Spleen (tissue), 11 donors: ENCODE results near the gene PLOD2. TPM values are rescaled to one million over a fixed set of nuclear protein-coding genes. Genes with fewer than 3 reads are reported as not detected.

ENCODE experiments used
- DNase-seq: peaks from one replicate; pipeline ENCODE4 v3.0.0-alpha.2; 2020
- H3K27ac ChIP-seq, 8 donors: fragments of 200-600 bp; sonication (generic) in 7 of 8; 1 replicate in 4 of 8; 2 replicates in 4 of 8; pipeline versions ENCODE4 v1.5.0 to v1.8.0; 2016 to 2021; ENCODE audit warnings: inconsistent platforms in 4 of 8, mild to moderate bottlenecking in 4 of 8, moderate library complexity in 1 of 8
- H3K27me3 ChIP-seq, 7 donors: fragments of 200-600 bp; sonication (generic) in 6 of 7; replicated peaks in 1 of 7; 1 replicate in 4 of 7; 2 replicates in 3 of 7; pipeline versions ENCODE4 v1.5.0 to v1.8.0; 2016 to 2021; ENCODE audit warnings: inconsistent platforms in 3 of 7, mild to moderate bottlenecking in 1 of 7
- H3K36me3 ChIP-seq, 6 donors: fragments of 200-600 bp; sonication (generic) in 5 of 6; 1 replicate in 4 of 6; 2 replicates in 2 of 6; pipeline versions ENCODE4 v1.5.0 to v1.8.0; 2016 to 2021; ENCODE audit warnings: inconsistent platforms in 2 of 6
- H3K4me1 ChIP-seq, 6 donors: fragments of 200-600 bp; sonication (generic) in 5 of 6; 1 replicate in 3 of 6; 2 replicates in 3 of 6; pipeline versions ENCODE4 v1.5.0 to v1.8.0; 2016 to 2021; ENCODE audit warnings: inconsistent platforms in 3 of 6
- H3K4me3 ChIP-seq, 8 donors: fragments of 200-600 bp; sonication (generic) in 7 of 8; 1 replicate in 4 of 8; 2 replicates in 4 of 8; pipeline versions ENCODE4 v1.5.0 to v1.8.0; 2016 to 2021; ENCODE audit warnings: inconsistent platforms in 4 of 8, mild to moderate bottlenecking in 4 of 8, moderate library complexity in 2 of 8
- H3K9me3 ChIP-seq, 8 donors: fragments of 200-600 bp; sonication (generic) in 7 of 8; 1 replicate in 4 of 8; 2 replicates in 4 of 8; pipeline versions ENCODE4 v1.5.0 to v1.8.0; 2016 to 2021; ENCODE audit warnings: inconsistent platforms in 4 of 8
- CTCF ChIP-seq, 11 experiments: fragments of 200-600 bp in 7 of 11; fragments of 450-650 bp in 4 of 11; sonication (generic) in 4 of 11; IDR thresholded peaks in 8 of 11; conservative IDR thresholded peaks in 3 of 11; 1 replicate in 7 of 11; 2 replicates in 4 of 11; pipeline versions ENCODE4 v1.4.0 to v1.8.0; 2016 to 2021; ENCODE audit warnings: antibody characterized with exemption in 11 of 11, inconsistent platforms in 4 of 11, mild to moderate bottlenecking in 1 of 11
- POLR2A ChIP-seq, 3 donors: fragments of 450-650 bp; IDR thresholded peaks; one replicate each; pipeline ENCODE4 v1.5.1; 2017; ENCODE audit warnings: antibody characterized with exemption in 3 of 3, mild to moderate bottlenecking in 1 of 3
- POLR2AphosphoS5 ChIP-seq, 3 donors: sonication (generic); formaldehyde crosslinking; IDR thresholded peaks; one replicate each; pipeline ENCODE4 v1.5.1; 2017; ENCODE audit warnings: antibody characterized with exemption in 3 of 3
- WGBS, 5 donors: extraction: QIAGEN DNeasy Blood & Tissue Kit in 3 of 5; methylation state at CpG; one replicate each; pipeline versions ENCODE4 v1.1.5 to v1.1.7; 2013 to 2018; 5-methylcytosine and 5-hydroxymethylcytosine counted together
- intact Hi-C: fragments of 100-400 bp; cut with DNase I; formaldehyde crosslinking; loops from one replicate; pipeline ENCODE4 v1.15.0; 2023; ENCODE audit warnings: low total_unique reads
- polyA plus RNA-seq, 3 donors: library from polyadenylated mRNA; stranded (reverse); fragments of 200-250 nt; gene quantifications; one replicate each; pipeline ENCODE4 v1.2.1, GENCODE V29; 2013
- total RNA-seq, 7 donors: library from RNA; depleted of rRNA in 3 of 7; stranded (reverse); fragments of >200 nt in 3 of 7; fragmentation: NEBNext Ultra II Directional in 4 of 7; extraction: Animal tissue kit (Norgen Biotek cat#: 25700) in 4 of 7; gene quantifications; one replicate each; pipeline versions ENCODE4 v1.1.0 to v1.2.1, GENCODE V29; 2016 to 2021
- donor health status: healthy with polysubstance abuse.
- donor health status: DM: no; HTN: no; CAD: no; lungs with moderate emphysema.
- donor health status: DM: no; HTN: no; CAD: no.
- donor health status: Bipolar disorder and iron deficiency.
- donor health status: healthy.
- donor health status: DM: no; HTN: no; CAD: no.
- donor health status: DM: yes; HTN: yes; CAD: no.

PLOD2 gene
- total and polyA plus RNA-seq, 10 donors = 3.5 to 35.8 (median 11.2) TPM

- intact Hi-C loops = no loop called here
- Histone ChIP-seq H3K4me1 (no peaks in the 10 kb centered on the region), H3K36me3 (no peaks in the 10 kb centered on the region), H3K27me3 (no peaks in the 10 kb centered on the region), H3K4me3 (no peak overlapping the region), H3K9me3 (no peaks in the 10 kb centered on the region), H3K27ac (no peak overlapping the region)
- 82 to 92% (median 88%) methylated on average over 3 of the region's 3 CpGs for WGBS, 5 donors
- TF ChIP-seq POLR2A (IDR thresholded peaks at IDR 0.05) (no peak), CTCF (IDR thresholded peaks at IDR 0.05 in 8 of 11, conservative IDR thresholded peaks at IDR 0.05 in 3 of 11) (no peak), POLR2AphosphoS5 (IDR thresholded peaks at IDR 0.05) (no peak)
- no peak for DNase-seq
Observed at GRCh38 chr3:146102885-146103284, 58.1 kb downstream of the PLOD2 start.

- H3K4me1 ChIP-seq = no peaks in the 10 kb centered on the region
- TF ChIP-seq POLR2A (IDR thresholded peaks at IDR 0.05) (no peak), CTCF (IDR thresholded peaks at IDR 0.05 in 8 of 11, conservative IDR thresholded peaks at IDR 0.05 in 3 of 11) (no peak), POLR2AphosphoS5 (IDR thresholded peaks at IDR 0.05) (no peak)
- H3K9me3 ChIP-seq = no peaks in the 10 kb centered on the region
- intact Hi-C loops = no loop called here
- no peaks in the 10 kb centered on the region for H3K36me3 ChIP-seq
- 84 to 95% (median 89%) methylated on average over 2 of the region's 2 CpGs for WGBS, 5 donors
- no peak overlapping the region for H3K27ac ChIP-seq
- no peaks in the 10 kb centered on the region for H3K27me3 ChIP-seq
- DNase-seq = no peak
- no peak overlapping the region for H3K4me3 ChIP-seq
Observed at GRCh38 chr3:146101538-146101937, 59.4 kb downstream of the PLOD2 start.

GRCh38 chr3:146100825-146101444, 60.0 kb downstream of the PLOD2 start:
- Histone ChIP-seq H3K27ac (no peak overlapping the region), H3K4me1 (no peaks in the 10 kb centered on the region), H3K36me3 (no peaks in the 10 kb centered on the region), H3K27me3 (no peaks in the 10 kb centered on the region), H3K4me3 (no peak overlapping the region), H3K9me3 (no peaks in the 10 kb centered on the region)
- intact Hi-C loops = no loop called here
- DNase-seq = no peak
- TF ChIP-seq POLR2AphosphoS5 (IDR thresholded peaks at IDR 0.05) (no peak), POLR2A (IDR thresholded peaks at IDR 0.05) (no peak), CTCF (IDR thresholded peaks at IDR 0.05 in 8 of 11, conservative IDR thresholded peaks at IDR 0.05 in 3 of 11) (no peak)

- H3K36me3 ChIP-seq = no peaks in the 10 kb centered on the region
- no peaks in the 10 kb centered on the region for H3K4me1 ChIP-seq
- no peak for TF ChIP-seq POLR2AphosphoS5 (IDR thresholded peaks at IDR 0.05)
- TF ChIP-seq POLR2A (IDR thresholded peaks at IDR 0.05) = no peak
- no peak for TF ChIP-seq CTCF (IDR thresholded peaks at IDR 0.05 in 8 of 11, conservative IDR thresholded peaks at IDR 0.05 in 3 of 11)
- no peak overlapping the region for H3K4me3 ChIP-seq
- intact Hi-C loops = no loop called here
- no peaks in the 10 kb centered on the region for H3K9me3 ChIP-seq
- no peak overlapping the region for H3K27ac ChIP-seq
- DNase-seq = no peak
- H3K27me3 ChIP-seq = no peaks in the 10 kb centered on the region
- 95 to 99% (median 98%) methylated on average over 2 of the region's 2 CpGs for WGBS, 5 donors
Observed at GRCh38 chr3:146100180-146100579, 60.8 kb downstream of the PLOD2 start.
